ENCODE results near the gene COL15A1. TPM values are rescaled to one million over a fixed set of nuclear protein-coding genes. Genes with fewer than 3 reads are reported as not detected.

COL15A1 gene
- total and polyA plus RNA-seq, 2 of the 13 experiments (the other 11 are each of a cell fraction or from before 2014, with no cell fraction given), result not detected

DNA sequence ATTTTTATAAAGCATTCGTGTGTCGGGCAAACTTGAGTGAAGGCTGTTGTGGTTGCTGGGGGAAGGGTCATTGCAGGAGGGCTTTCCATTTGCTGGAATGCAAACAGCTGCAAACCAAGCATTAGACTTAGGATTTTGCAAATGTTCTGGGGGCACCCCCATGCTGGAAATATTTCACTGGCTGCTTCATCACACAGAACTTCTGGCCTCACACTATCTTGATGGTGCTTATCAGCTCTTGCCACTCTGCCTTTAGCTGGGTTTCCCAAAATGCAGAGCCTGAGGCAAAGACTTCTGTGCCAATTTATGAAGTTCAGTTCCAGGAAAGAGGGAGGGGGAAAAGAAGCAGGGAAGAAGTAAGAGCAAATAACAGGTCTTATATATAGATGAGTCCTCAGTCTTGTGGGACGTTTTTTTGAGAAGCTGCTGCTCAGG is 8.6 kb upstream of the COL15A1 start (continued):
- TF ChIP-seq ZNF761 (CRISPR knock-in tag; conservative IDR thresholded peaks at IDR 0.05) (no peak), E2F2 (CRISPR knock-in tag; IDR thresholded peaks at IDR 0.05; ENCODE audit: borderline replicate concordance) (no peak), RAD21 (CRISPR knock-in tag; IDR thresholded peaks at IDR 0.05) (no peak), ZNF362 (CRISPR knock-in tag; IDR thresholded peaks at IDR 0.05; ENCODE audit: borderline replicate concordance) (no peak), KDM3A (CRISPR knock-in tag; IDR thresholded peaks at IDR 0.05; ENCODE audit: low read depth) (no peak), BORCS8-MEF2B (CRISPR knock-in tag; IDR thresholded peaks at IDR 0.05) (no peak)
- TF ChIP-seq, protein P1, sequence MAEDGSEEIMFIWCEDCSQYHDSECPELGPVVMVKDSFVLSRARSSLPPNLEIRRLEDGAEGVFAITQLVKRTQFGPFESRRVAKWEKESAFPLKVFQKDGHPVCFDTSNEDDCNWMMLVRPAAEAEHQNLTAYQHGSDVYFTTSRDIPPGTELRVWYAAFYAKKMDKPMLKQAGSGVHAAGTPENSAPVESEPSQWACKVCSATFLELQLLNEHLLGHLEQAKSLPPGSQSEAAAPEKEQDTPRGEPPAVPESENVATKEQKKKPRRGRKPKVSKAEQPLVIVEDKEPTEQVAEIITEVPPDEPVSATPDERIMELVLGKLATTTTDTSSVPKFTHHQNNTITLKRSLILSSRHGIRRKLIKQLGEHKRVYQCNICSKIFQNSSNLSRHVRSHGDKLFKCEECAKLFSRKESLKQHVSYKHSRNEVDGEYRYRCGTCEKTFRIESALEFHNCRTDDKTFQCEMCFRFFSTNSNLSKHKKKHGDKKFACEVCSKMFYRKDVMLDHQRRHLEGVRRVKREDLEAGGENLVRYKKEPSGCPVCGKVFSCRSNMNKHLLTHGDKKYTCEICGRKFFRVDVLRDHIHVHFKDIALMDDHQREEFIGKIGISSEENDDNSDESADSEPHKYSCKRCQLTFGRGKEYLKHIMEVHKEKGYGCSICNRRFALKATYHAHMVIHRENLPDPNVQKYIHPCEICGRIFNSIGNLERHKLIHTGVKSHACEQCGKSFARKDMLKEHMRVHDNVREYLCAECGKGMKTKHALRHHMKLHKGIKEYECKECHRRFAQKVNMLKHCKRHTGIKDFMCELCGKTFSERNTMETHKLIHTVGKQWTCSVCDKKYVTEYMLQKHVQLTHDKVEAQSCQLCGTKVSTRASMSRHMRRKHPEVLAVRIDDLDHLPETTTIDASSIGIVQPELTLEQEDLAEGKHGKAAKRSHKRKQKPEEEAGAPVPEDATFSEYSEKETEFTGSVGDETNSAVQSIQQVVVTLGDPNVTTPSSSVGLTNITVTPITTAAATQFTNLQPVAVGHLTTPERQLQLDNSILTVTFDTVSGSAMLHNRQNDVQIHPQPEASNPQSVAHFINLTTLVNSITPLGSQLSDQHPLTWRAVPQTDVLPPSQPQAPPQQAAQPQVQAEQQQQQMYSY (CRISPR knock-in tag; IDR thresholded peaks at IDR 0.05), result no peak
- TF ChIP-seq, protein P2, sequence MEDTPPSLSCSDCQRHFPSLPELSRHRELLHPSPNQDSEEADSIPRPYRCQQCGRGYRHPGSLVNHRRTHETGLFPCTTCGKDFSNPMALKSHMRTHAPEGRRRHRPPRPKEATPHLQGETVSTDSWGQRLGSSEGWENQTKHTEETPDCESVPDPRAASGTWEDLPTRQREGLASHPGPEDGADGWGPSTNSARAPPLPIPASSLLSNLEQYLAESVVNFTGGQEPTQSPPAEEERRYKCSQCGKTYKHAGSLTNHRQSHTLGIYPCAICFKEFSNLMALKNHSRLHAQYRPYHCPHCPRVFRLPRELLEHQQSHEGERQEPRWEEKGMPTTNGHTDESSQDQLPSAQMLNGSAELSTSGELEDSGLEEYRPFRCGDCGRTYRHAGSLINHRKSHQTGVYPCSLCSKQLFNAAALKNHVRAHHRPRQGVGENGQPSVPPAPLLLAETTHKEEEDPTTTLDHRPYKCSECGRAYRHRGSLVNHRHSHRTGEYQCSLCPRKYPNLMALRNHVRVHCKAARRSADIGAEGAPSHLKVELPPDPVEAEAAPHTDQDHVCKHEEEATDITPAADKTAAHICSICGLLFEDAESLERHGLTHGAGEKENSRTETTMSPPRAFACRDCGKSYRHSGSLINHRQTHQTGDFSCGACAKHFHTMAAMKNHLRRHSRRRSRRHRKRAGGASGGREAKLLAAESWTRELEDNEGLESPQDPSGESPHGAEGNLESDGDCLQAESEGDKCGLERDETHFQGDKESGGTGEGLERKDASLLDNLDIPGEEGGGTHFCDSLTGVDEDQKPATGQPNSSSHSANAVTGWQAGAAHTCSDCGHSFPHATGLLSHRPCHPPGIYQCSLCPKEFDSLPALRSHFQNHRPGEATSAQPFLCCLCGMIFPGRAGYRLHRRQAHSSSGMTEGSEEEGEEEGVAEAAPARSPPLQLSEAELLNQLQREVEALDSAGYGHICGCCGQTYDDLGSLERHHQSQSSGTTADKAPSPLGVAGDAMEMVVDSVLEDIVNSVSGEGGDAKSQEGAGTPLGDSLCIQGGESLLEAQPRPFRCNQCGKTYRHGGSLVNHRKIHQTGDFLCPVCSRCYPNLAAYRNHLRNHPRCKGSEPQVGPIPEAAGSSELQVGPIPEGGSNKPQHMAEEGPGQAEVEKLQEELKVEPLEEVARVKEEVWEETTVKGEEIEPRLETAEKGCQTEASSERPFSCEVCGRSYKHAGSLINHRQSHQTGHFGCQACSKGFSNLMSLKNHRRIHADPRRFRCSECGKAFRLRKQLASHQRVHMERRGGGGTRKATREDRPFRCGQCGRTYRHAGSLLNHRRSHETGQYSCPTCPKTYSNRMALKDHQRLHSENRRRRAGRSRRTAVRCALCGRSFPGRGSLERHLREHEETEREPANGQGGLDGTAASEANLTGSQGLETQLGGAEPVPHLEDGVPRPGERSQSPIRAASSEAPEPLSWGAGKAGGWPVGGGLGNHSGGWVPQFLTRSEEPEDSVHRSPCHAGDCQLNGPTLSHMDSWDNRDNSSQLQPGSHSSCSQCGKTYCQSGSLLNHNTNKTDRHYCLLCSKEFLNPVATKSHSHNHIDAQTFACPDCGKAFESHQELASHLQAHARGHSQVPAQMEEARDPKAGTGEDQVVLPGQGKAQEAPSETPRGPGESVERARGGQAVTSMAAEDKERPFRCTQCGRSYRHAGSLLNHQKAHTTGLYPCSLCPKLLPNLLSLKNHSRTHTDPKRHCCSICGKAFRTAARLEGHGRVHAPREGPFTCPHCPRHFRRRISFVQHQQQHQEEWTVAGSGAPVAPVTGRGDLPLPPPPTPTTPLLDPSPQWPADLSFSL (CRISPR knock-in tag; IDR thresholded peaks at IDR 0.05), result no peak
- TF ChIP-seq, protein P3, sequence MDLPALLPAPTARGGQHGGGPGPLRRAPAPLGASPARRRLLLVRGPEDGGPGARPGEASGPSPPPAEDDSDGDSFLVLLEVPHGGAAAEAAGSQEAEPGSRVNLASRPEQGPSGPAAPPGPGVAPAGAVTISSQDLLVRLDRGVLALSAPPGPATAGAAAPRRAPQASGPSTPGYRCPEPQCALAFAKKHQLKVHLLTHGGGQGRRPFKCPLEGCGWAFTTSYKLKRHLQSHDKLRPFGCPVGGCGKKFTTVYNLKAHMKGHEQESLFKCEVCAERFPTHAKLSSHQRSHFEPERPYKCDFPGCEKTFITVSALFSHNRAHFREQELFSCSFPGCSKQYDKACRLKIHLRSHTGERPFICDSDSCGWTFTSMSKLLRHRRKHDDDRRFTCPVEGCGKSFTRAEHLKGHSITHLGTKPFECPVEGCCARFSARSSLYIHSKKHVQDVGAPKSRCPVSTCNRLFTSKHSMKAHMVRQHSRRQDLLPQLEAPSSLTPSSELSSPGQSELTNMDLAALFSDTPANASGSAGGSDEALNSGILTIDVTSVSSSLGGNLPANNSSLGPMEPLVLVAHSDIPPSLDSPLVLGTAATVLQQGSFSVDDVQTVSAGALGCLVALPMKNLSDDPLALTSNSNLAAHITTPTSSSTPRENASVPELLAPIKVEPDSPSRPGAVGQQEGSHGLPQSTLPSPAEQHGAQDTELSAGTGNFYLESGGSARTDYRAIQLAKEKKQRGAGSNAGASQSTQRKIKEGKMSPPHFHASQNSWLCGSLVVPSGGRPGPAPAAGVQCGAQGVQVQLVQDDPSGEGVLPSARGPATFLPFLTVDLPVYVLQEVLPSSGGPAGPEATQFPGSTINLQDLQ (CRISPR knock-in tag; IDR thresholded peaks at IDR 0.05), result no peak
